ENCODE results near the gene SDHB.

SDHB gene

GRCh38 chr1:16981269-16981849 is 72.5 kb downstream of the SDHB start:
- DNase-seq (ENCODE audit: low read depth, low spot score) = peak; percentile 87
- in situ Hi-C loops (cut with HindIII; ENCODE audit: low sequenced_read_pairs) = no loop called here
- H3K4me3 ChIP-seq (ENCODE audit: low read depth, low read length) = peak overlapping the region; percentile 79
- TF ChIP-seq CTCF (IDR thresholded peaks at IDR 0.05; ENCODE audit: low read depth, low read length) = no peak

DNA sequence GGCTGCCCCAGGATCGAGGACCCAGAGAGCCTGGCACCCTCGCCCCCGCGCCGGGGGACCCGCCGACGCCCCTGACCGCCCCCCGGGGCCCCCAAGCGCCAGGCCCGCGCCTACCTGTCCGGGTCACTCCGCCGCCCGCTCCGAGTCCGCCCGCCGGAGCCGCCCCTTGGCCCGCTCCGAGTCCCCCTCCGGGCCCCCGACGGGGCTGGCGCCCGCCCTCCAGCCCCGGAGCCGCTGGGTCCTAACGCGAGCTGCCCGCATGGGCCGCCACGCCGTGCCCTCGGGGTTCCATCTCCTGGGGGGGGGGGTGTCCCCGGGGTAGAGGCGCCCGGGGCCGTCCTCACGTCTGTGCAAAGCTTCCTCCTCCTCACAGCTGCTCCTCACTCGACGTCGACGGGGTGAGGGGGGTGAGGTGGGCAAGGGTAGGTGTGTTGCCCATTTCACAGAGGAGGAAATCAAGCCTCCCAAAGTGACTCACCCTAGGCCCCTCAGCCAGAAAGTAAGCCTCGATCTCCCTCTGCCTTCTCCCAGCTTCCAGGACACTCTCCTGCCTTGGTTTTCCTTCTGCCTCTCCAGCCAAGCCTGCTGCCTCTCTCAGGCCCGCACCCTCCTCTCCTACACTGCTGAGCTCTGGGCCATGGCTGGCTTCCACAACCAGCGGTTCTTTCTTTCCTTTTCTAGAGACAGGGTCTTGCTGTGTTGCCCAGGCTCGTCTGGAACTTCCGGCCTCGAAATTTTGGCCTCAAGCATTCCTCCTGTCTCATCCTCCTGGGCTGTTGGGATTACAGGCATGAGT is 73.2 kb downstream of the SDHB start, which contains the start of gene MFAP2:
TSS of gene MFAP2 (minus strand) at position 148 of the 796 bp plus-strand sequence. CDS start 2,347 bp downstream, outside the sequence.
- DNase-seq (ENCODE audit: low read depth, low spot score) = peak; percentile 37
- TF ChIP-seq CTCF (IDR thresholded peaks at IDR 0.05; ENCODE audit: low read depth, low read length) = no peak
- in situ Hi-C loops (cut with HindIII; ENCODE audit: low sequenced_read_pairs) = no loop called here
- peak within 1 kb of the TSS; percentile 79 for H3K4me3 ChIP-seq (ENCODE audit: low read depth, low read length)

DNA sequence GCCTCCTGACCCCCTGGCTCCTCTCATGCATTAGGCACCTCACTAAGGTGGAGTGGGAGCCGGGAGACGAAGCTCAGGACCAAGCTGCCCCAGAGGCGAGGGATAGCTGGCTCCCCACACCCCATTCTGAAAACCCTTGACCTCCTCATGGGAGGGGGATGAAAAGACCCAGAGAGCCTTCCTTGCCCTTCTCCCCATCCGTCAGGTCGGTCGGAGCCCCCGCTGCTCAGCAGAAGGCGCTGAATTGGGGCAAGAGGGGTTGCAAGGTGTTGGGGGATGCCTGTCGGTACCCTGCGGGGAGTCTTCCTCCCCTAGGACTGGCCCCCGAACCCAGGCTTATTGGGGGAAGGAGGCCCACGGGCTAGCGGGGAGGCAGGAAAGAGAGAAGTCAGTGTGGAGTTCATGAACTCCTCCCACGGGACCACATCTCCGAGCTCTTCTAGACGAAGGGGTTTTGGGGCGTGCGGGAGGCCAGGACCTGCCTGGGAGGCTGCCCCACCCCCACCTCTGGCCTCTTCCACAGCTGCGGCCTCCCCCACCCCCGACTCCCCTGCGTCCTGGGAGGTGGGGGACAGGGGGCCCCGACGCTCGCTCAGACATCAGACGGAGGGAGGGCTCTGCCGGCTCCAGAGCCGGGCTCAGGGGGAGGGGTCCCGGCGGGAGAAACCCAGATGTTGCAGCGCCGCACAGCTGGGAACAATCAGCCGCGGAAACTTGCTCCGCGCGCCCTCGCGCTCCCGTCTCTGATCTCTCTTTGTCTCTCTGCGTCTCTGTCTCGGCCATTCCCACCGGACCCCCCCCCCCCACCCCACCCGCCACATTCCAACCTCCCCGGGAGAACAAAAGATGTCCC is 74.1 kb downstream of the SDHB start:
- H3K4me3 ChIP-seq (ENCODE audit: low read depth, low read length) = peak overlapping the region; percentile 79
- no peak for TF ChIP-seq CTCF (IDR thresholded peaks at IDR 0.05; ENCODE audit: low read depth, low read length)
- in situ Hi-C loops (cut with HindIII; ENCODE audit: low sequenced_read_pairs) = no loop called here
- peak; percentile 33 for DNase-seq (ENCODE audit: low read depth, low spot score)

DNA sequence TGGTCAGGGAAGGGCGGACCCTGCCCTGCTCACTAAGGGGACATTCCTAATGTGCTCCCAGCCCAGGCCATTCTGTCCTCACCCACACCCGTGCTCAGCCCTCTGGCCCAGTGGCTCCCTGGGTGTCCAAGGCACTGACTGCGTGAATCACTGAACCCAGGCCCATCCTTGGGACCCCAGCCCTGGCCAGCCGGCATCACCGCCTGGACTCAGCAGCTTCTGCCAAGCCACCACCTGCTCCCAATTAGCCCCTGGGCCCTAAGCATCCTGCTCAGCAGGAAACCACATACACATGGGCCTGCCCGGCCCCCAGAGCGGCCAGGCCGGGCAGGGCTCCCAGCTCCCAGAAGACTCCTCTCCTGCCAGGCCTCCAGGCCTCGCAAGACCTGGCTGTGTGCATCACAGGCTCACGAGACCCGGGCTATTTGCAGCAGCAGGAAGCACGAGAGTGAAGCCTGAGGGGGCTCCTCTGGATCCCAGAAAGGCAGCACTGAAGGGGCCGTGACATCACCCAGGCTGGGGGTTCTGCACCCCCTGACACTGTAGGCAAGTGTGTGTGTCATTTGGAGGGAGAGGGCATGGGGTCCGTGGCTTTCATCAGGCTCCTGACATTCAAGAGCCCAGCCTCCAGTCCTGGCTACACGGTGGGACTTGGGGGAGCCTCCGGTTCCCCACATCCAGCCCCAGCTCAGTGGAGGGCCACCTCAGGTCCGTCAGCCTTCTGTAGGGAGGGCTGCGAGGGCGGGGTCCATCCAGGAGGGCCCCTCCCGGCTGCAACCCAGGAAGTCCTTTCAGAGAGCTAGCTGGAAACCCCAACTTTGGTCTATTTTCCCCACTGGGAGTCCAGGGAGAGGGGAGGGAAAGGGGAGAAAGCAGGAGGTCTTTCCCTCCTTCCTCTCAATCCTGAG is 75.0 kb downstream of the SDHB start:
- H3K4me3 ChIP-seq (ENCODE audit: low read depth, low read length) = peak overlapping the region; percentile 79
- DNase-seq (ENCODE audit: low read depth, low spot score) = peak; percentile 95
- no peak for TF ChIP-seq CTCF (IDR thresholded peaks at IDR 0.05; ENCODE audit: low read depth, low read length)
- in situ Hi-C loops (cut with HindIII; ENCODE audit: low sequenced_read_pairs) = no loop called here

GRCh38 chr1:16978139-16978538 is 75.7 kb downstream of the SDHB start:
- in situ Hi-C loops (cut with HindIII; ENCODE audit: low sequenced_read_pairs) = no loop called here
- peak overlapping the region; percentile 79 for H3K4me3 ChIP-seq (ENCODE audit: low read depth, low read length)
- no peak for TF ChIP-seq CTCF (IDR thresholded peaks at IDR 0.05; ENCODE audit: low read depth, low read length)
- no peak for DNase-seq (ENCODE audit: low read depth, low spot score)
